ENCODE measurements around the gene TIMM23.
A peak's percentile ranks its signal among the peaks of the same experiment; 100 is the strongest.
"Not testable (repeated sequence)": the region's sequence is repeated elsewhere in the genome, so short reads cannot be mapped to it uniquely, and the experiment has no call there.

- TF ChIP-seq POLR2A (IDR thresholded peaks at IDR 0.05) = peak; percentile 40
- TF ChIP-seq CTCF, EP300 (IDR thresholded peaks at IDR 0.05): not testable (repeated sequence)
These were observed at the start of gene TIMM23 for GRCh38 chr10:45972106-45972812.

Data from ovary (tissue), 3 donors.